Activated CD8-positive, alpha-beta T cell treated with anti-CD3 and anti-CD28 coated beads, Interleukin-2, amount 10 ng/mL, durations not matched to agents 7 days and 5 days (primary cell): Measurements from ENCODE around the gene GNAI3. TPM values are rescaled to one million over a fixed set of nuclear protein-coding genes. Genes with fewer than 3 reads are reported as not detected.

Source experiments
- total RNA-seq, 2 experiments: library from RNA; stranded (reverse); gene quantifications; one replicate each; pipeline ENCODE4 v1.2.3, GENCODE V29; 2021

GNAI3 gene
- total RNA-seq, 2 experiments from 2014 or later = 9.6 to 10.2 TPM

Other genes starting within 250 kb of the GNAI3 start
- not detected for gene MYBPHL, start 241.6 kb upstream of the GNAI3 start, total RNA-seq
- 10 to 100 TPM; 10.8 to 14.0 TPM for gene SORT1, start 150.7 kb upstream of the GNAI3 start, total RNA-seq
- 100 to 1,000 TPM; 174 to 189 TPM for gene PSMA5, start 122.2 kb upstream of the GNAI3 start, total RNA-seq
- not detected for gene SYPL2, start 82.1 kb upstream of the GNAI3 start, total RNA-seq
- 10 to 100 TPM; 10.2 to 11.6 TPM for gene ATXN7L2, start 64.7 kb upstream of the GNAI3 start, total RNA-seq
- gene CYB561D1, start 54.5 kb upstream of the GNAI3 start, total RNA-seq = 10 to 100 TPM; 19.0 to 19.8 TPM
- gene AMIGO1, start 38.9 kb upstream of the GNAI3 start, total RNA-seq = 1 to 10 TPM; 1.6 to 2.2 TPM
- not detected for gene GPR61, start 8.7 kb upstream of the GNAI3 start, total RNA-seq
- gene GNAT2, start 71.0 kb downstream of the GNAI3 start, total RNA-seq = not detected
- 100 to 1,000 TPM; 123 to 133 TPM for gene AMPD2, start 71.2 kb downstream of the GNAI3 start, total RNA-seq
- 10 to 100 TPM; 17.0 to 18.5 TPM for gene GSTM4, start 107.5 kb downstream of the GNAI3 start, total RNA-seq
- gene GSTM2, start 119.4 kb downstream of the GNAI3 start, total RNA-seq = 10 to 100 TPM; 18.2 to 19.3 TPM
- 10 to 100 TPM; 30.2 to 31.5 TPM for gene GSTM1, start 139.2 kb downstream of the GNAI3 start, total RNA-seq
- under 1 TPM in 1 of 2 experiments, not detected in 1; 0.05 TPM for gene GSTM5, start 163.6 kb downstream of the GNAI3 start, total RNA-seq
- gene GSTM3, start 192.4 kb downstream of the GNAI3 start, total RNA-seq = 1 to 10 TPM; 5.8 to 7.6 TPM
- gene EPS8L3, start 215.3 kb downstream of the GNAI3 start, total RNA-seq = not detected